Spleen (tissue), 11 donors: Measurements from ENCODE around the gene KEAP1. TPM values are rescaled to one million over a fixed set of nuclear protein-coding genes. Genes with fewer than 3 reads are reported as not detected.

Experiments used
- DNase-seq: peaks from one replicate; pipeline ENCODE4 v3.0.0-alpha.2; 2020
- H3K27ac ChIP-seq, 8 donors: fragments of 200-600 bp; sonication (generic) in 7 of 8; 1 replicate in 4 of 8; 2 replicates in 4 of 8; pipeline versions ENCODE4 v1.5.0 to v1.8.0; 2016 to 2021; ENCODE audit warnings: inconsistent platforms in 4 of 8, mild to moderate bottlenecking in 4 of 8, moderate library complexity in 1 of 8
- H3K27me3 ChIP-seq, 7 donors: fragments of 200-600 bp; sonication (generic) in 6 of 7; replicated peaks in 1 of 7; 1 replicate in 4 of 7; 2 replicates in 3 of 7; pipeline versions ENCODE4 v1.5.0 to v1.8.0; 2016 to 2021; ENCODE audit warnings: inconsistent platforms in 3 of 7, mild to moderate bottlenecking in 1 of 7
- H3K36me3 ChIP-seq, 6 donors: fragments of 200-600 bp; sonication (generic) in 5 of 6; 1 replicate in 4 of 6; 2 replicates in 2 of 6; pipeline versions ENCODE4 v1.5.0 to v1.8.0; 2016 to 2021; ENCODE audit warnings: inconsistent platforms in 2 of 6
- H3K4me1 ChIP-seq, 6 donors: fragments of 200-600 bp; sonication (generic) in 5 of 6; 1 replicate in 3 of 6; 2 replicates in 3 of 6; pipeline versions ENCODE4 v1.5.0 to v1.8.0; 2016 to 2021; ENCODE audit warnings: inconsistent platforms in 3 of 6
- H3K4me3 ChIP-seq, 8 donors: fragments of 200-600 bp; sonication (generic) in 7 of 8; 1 replicate in 4 of 8; 2 replicates in 4 of 8; pipeline versions ENCODE4 v1.5.0 to v1.8.0; 2016 to 2021; ENCODE audit warnings: inconsistent platforms in 4 of 8, mild to moderate bottlenecking in 4 of 8, moderate library complexity in 2 of 8
- H3K9me3 ChIP-seq, 8 donors: fragments of 200-600 bp; sonication (generic) in 7 of 8; 1 replicate in 4 of 8; 2 replicates in 4 of 8; pipeline versions ENCODE4 v1.5.0 to v1.8.0; 2016 to 2021; ENCODE audit warnings: inconsistent platforms in 4 of 8
- CTCF ChIP-seq, 11 experiments: fragments of 200-600 bp in 7 of 11; fragments of 450-650 bp in 4 of 11; sonication (generic) in 4 of 11; IDR thresholded peaks in 8 of 11; conservative IDR thresholded peaks in 3 of 11; 1 replicate in 7 of 11; 2 replicates in 4 of 11; pipeline versions ENCODE4 v1.4.0 to v1.8.0; 2016 to 2021; ENCODE audit warnings: antibody characterized with exemption in 11 of 11, inconsistent platforms in 4 of 11, mild to moderate bottlenecking in 1 of 11
- POLR2A ChIP-seq, 3 donors: fragments of 450-650 bp; IDR thresholded peaks; one replicate each; pipeline ENCODE4 v1.5.1; 2017; ENCODE audit warnings: antibody characterized with exemption in 3 of 3, mild to moderate bottlenecking in 1 of 3
- POLR2AphosphoS5 ChIP-seq, 3 donors: sonication (generic); formaldehyde crosslinking; IDR thresholded peaks; one replicate each; pipeline ENCODE4 v1.5.1; 2017; ENCODE audit warnings: antibody characterized with exemption in 3 of 3
- WGBS, 5 donors: extraction: QIAGEN DNeasy Blood & Tissue Kit in 3 of 5; methylation state at CpG; one replicate each; pipeline versions ENCODE4 v1.1.5 to v1.1.7; 2013 to 2018; 5-methylcytosine and 5-hydroxymethylcytosine counted together
- intact Hi-C: fragments of 100-400 bp; cut with DNase I; formaldehyde crosslinking; loops from one replicate; pipeline ENCODE4 v1.15.0; 2023; ENCODE audit warnings: low total_unique reads
- polyA plus RNA-seq, 3 donors: library from polyadenylated mRNA; stranded (reverse); fragments of 200-250 nt; gene quantifications; one replicate each; pipeline ENCODE4 v1.2.1, GENCODE V29; 2013
- total RNA-seq, 7 donors: library from RNA; depleted of rRNA in 3 of 7; stranded (reverse); fragments of >200 nt in 3 of 7; fragmentation: NEBNext Ultra II Directional in 4 of 7; extraction: Animal tissue kit (Norgen Biotek cat#: 25700) in 4 of 7; gene quantifications; one replicate each; pipeline versions ENCODE4 v1.1.0 to v1.2.1, GENCODE V29; 2016 to 2021
- donor health status: healthy with polysubstance abuse.
- donor health status: DM: no; HTN: no; CAD: no; lungs with moderate emphysema.
- donor health status: DM: no; HTN: no; CAD: no.
- donor health status: Bipolar disorder and iron deficiency.
- donor health status: healthy.
- donor health status: DM: no; HTN: no; CAD: no.
- donor health status: DM: yes; HTN: yes; CAD: no.

The KEAP1 gene
- total and polyA plus RNA-seq, 10 donors: 33.3 to 59.5 (median 44.2) TPM

- H3K36me3 ChIP-seq: peaks cover 0 to 9% (median 0%) of the 10 kb centered on the region in 6 donors
- H3K27me3 ChIP-seq: peaks cover 6 to 98% (median 76%) of the 10 kb centered on the region in 7 donors
- no peaks in the 10 kb centered on the region for H3K9me3 ChIP-seq
- intact Hi-C loops: no loop called here
- TF ChIP-seq POLR2A (IDR thresholded peaks at IDR 0.05): no peak
- peak in 2 of 3 donors; percentile 11 to 82 for TF ChIP-seq POLR2AphosphoS5 (IDR thresholded peaks at IDR 0.05)
- peak overlapping the region in 7 of 8 donors; percentile 60 to 88 (median 76) for H3K27ac ChIP-seq
- no peak for DNase-seq
- peak overlapping the region in 4 of 8 donors; percentile 46 to 71 (median 50) for H3K4me3 ChIP-seq
- peaks cover 20 to 60% (median 39%) of the 10 kb centered on the region in 6 donors for H3K4me1 ChIP-seq
- WGBS, 5 donors: 76 to 87% (median 84%) methylated on average over 5 of the region's 5 CpGs
Measured at GRCh38 chr19:10516064-10516385, 12.9 kb upstream of the KEAP1 start.

- Histone ChIP-seq H3K9me3 (no peaks in the 10 kb centered on the region), H3K27ac (peak overlapping the region in 5 of 8 donors; percentile 22 to 88 (median 85)), H3K4me1 (peaks cover 20 to 74% (median 48%) of the 10 kb centered on the region in 6 donors), H3K4me3 (peak overlapping the region in 6 of 8 donors; percentile 1 to 71 (median 10)), H3K27me3 (peaks cover 6 to 100% (median 69%) of the 10 kb centered on the region in 7 donors), H3K36me3 (peaks cover 0 to 9% (median 0%) of the 10 kb centered on the region in 6 donors)
- no peak for DNase-seq
- 11 to 23% (median 15%) methylated on average over 45 to 107 of the region's 107 CpGs for WGBS, 5 donors
- intact Hi-C loops: no loop called here
- TF ChIP-seq POLR2AphosphoS5 (IDR thresholded peaks at IDR 0.05): peak in 1 of 3 donors; percentile 3
- TF ChIP-seq CTCF (IDR thresholded peaks at IDR 0.05 in 8 of 11, conservative IDR thresholded peaks at IDR 0.05 in 3 of 11): peak in 3 of 11 experiments; percentile 2 to 21 (median 9)
- TF ChIP-seq POLR2A (IDR thresholded peaks at IDR 0.05): no peak
Measured at GRCh38 chr19:10514211-10515145, 11.3 kb upstream of the KEAP1 start.

GRCh38 chr19:10513223-10513622 is 10.1 kb upstream of the KEAP1 start:
- H3K27ac ChIP-seq: no peak overlapping the region
- H3K4me1 ChIP-seq: peaks cover 17 to 74% (median 37%) of the 10 kb centered on the region in 6 donors
- H3K36me3 ChIP-seq: peaks cover 0 to 9% (median 0%) of the 10 kb centered on the region in 6 donors
- peaks cover 6 to 92% (median 58%) of the 10 kb centered on the region in 7 donors for H3K27me3 ChIP-seq
- no peak for DNase-seq
- H3K9me3 ChIP-seq: no peaks in the 10 kb centered on the region
- WGBS, 5 donors: 83 to 90% (median 86%) methylated on average over 7 of the region's 7 CpGs
- intact Hi-C loops: no loop called here
- TF ChIP-seq POLR2AphosphoS5 (IDR thresholded peaks at IDR 0.05): no peak
- no peak for TF ChIP-seq POLR2A (IDR thresholded peaks at IDR 0.05)
- TF ChIP-seq CTCF (IDR thresholded peaks at IDR 0.05 in 8 of 11, conservative IDR thresholded peaks at IDR 0.05 in 3 of 11): no peak
- no peak overlapping the region for H3K4me3 ChIP-seq

- peaks cover 0 to 9% (median 0%) of the 10 kb centered on the region in 6 donors for H3K36me3 ChIP-seq
- no peak for DNase-seq
- no peaks in the 10 kb centered on the region for H3K9me3 ChIP-seq
- H3K27ac ChIP-seq: peak overlapping the region in 2 of 8 donors; percentile 35 to 36
- 3 to 7% (median 7%) methylated on average over 5 to 15 of the region's 15 CpGs for WGBS, 5 donors
- no peak overlapping the region for H3K4me3 ChIP-seq
- intact Hi-C loops: no loop called here
- TF ChIP-seq CTCF (IDR thresholded peaks at IDR 0.05 in 8 of 11, conservative IDR thresholded peaks at IDR 0.05 in 3 of 11) (peak; percentile 30 to 79 (median 55)), POLR2AphosphoS5 (IDR thresholded peaks at IDR 0.05) (peak in 2 of 3 donors; percentile 4 to 58), POLR2A (IDR thresholded peaks at IDR 0.05) (no peak)
- H3K4me1 ChIP-seq: peaks cover 10 to 56% (median 26%) of the 10 kb centered on the region in 6 donors
- peaks cover 6 to 64% (median 35%) of the 10 kb centered on the region in 7 donors for H3K27me3 ChIP-seq
Measured at GRCh38 chr19:10510301-10510802, 7.2 kb upstream of the KEAP1 start.
